ENCODE data around the gene SFRP5.

SFRP5 gene

GRCh38 chr10:97763411-97763810 lies 8.4 kb downstream of the SFRP5 start:
- TF ChIP-seq, protein P1, sequence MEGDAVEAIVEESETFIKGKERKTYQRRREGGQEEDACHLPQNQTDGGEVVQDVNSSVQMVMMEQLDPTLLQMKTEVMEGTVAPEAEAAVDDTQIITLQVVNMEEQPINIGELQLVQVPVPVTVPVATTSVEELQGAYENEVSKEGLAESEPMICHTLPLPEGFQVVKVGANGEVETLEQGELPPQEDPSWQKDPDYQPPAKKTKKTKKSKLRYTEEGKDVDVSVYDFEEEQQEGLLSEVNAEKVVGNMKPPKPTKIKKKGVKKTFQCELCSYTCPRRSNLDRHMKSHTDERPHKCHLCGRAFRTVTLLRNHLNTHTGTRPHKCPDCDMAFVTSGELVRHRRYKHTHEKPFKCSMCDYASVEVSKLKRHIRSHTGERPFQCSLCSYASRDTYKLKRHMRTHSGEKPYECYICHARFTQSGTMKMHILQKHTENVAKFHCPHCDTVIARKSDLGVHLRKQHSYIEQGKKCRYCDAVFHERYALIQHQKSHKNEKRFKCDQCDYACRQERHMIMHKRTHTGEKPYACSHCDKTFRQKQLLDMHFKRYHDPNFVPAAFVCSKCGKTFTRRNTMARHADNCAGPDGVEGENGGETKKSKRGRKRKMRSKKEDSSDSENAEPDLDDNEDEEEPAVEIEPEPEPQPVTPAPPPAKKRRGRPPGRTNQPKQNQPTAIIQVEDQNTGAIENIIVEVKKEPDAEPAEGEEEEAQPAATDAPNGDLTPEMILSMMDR (IDR thresholded peaks at IDR 0.05; ENCODE audit: extremely low read depth, missing control alignments), result no peak
- no peak for DNase-seq (ENCODE audit: low spot score)

DNA sequence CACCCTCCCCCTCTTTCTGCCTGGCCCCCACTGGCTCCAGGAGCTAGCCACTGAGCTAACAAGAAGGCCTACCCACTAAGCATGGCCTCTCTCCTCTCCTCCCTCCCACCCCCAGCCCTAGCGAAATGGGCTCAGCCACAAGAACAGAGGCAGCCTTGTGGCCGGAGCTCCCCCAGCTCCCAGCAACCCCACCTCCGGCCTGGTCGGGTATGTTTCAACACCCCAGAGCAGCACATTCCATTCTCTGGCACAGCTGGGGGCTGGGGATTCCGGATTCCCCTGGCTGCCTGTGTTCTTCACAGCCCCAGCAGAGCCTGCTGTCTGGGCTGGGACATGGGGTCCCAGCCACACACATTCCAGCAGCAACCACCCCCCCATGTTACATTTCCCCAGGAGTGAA lies 9.0 kb downstream of the SFRP5 start:
- TF ChIP-seq, protein P1 (IDR thresholded peaks at IDR 0.05; ENCODE audit: extremely low read depth, missing control alignments), result no peak
- DNase-seq (ENCODE audit: low spot score), result no peak

- TF ChIP-seq, protein P1 (IDR thresholded peaks at IDR 0.05; ENCODE audit: extremely low read depth, missing control alignments), result no peak
Measured at GRCh38 chr10:97762056-97762455, 9.7 kb downstream of the SFRP5 start.

GRCh38 chr10:97761331-97761865 lies 10.4 kb downstream of the SFRP5 start:
- TF ChIP-seq, protein P1 (IDR thresholded peaks at IDR 0.05; ENCODE audit: extremely low read depth, missing control alignments), result no peak
- DNase-seq (ENCODE audit: low spot score), result no peak

More at GRCh38 chr10:97762056-97762455, 9.7 kb downstream of the SFRP5 start:
- no peak for DNase-seq (ENCODE audit: low spot score)

DNA sequence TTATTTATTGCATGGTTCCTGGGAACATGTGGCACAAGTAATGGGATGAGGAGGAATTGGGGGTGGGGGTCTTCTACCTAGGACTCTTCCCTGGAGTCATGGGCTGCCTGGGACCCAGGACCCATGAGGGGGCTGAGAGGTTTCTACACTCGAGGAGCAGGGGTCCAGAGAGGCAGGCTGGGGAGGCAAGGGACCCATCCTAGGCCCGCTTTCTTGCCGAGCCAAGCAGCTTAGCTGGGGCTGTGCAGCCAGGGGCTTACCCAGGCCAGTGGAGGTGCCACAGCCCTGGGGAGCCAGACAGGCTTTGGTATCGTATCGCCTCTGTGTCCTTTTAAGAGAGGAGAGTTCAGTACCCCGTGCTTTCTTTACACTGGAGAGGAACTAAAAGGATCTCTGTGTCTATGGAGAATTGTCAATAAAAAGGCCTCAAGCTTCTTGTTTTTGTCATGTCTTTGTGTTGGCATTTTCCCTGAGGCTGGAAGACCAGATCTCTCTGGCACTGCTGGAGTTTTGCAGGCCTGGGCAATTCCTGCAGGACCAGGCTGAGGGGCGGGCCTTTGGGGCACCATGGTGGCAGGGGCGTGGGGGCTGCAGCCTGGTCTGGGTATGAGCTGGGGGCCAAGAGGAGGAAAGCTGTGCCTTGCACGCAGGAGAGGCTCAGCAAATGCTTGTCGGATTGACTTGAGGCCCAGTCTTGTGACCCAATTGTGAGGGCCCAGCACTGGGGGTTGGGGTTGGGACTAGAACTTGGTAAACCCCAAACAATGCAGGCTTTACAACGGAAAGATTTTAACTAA lies 11.1 kb downstream of the SFRP5 start:
- DNase-seq (ENCODE audit: low spot score), result no peak
- TF ChIP-seq, protein P1 (IDR thresholded peaks at IDR 0.05; ENCODE audit: extremely low read depth, missing control alignments), result no peak

- TF ChIP-seq, protein P1 (IDR thresholded peaks at IDR 0.05; ENCODE audit: extremely low read depth, missing control alignments), result no peak
- no peak for DNase-seq (ENCODE audit: low spot score)
Measured at GRCh38 chr10:97759946-97760345, 11.9 kb downstream of the SFRP5 start.

GRCh38 chr10:97759158-97759887 lies 12.5 kb downstream of the SFRP5 start:
- TF ChIP-seq, protein P1 (IDR thresholded peaks at IDR 0.05; ENCODE audit: extremely low read depth, missing control alignments), result peak; percentile 80
- peak; percentile 77 for DNase-seq (ENCODE audit: low spot score)
